MM.1S (cell line): Measurements from ENCODE around the gene HPCA.

Experiments used
- DNase-seq: peaks from one replicate; pipeline ENCODE4 v3.0.0-alpha.2; 2015
- H2AFZ ChIP-seq: fragments of 300-600 bp; sonication (generic); 2 replicates; pipeline ENCODE4 v1.6.0; 2016; ENCODE audit warnings: antibody characterized with exemption, low read length
- H3F3A ChIP-seq: fragments of 300-600 bp; sonication (generic); 2 replicates; pipeline ENCODE4 v1.6.1; 2016; ENCODE audit warnings: mild to moderate bottlenecking, antibody characterized with exemption, low read length, moderate library complexity, mixed read lengths; ENCODE audit not compliant: insufficient read depth
- H3K27ac ChIP-seq: fragments of 300-600 bp; sonication (generic); 2 replicates; pipeline ENCODE4 v1.5.1; 2016; ENCODE audit warnings: mild to moderate bottlenecking, low read length
- H3K27me3 ChIP-seq: fragments of 300-600 bp; sonication (generic); replicated peaks from 2 replicates; pipeline ENCODE4 v1.6.0; 2016; ENCODE audit warnings: low read length; ENCODE audit not compliant: insufficient read depth
- H3K36me3 ChIP-seq: fragments of 300-600 bp; sonication (generic); replicated peaks from 2 replicates; pipeline ENCODE4 v1.6.1; 2016; ENCODE audit warnings: mild to moderate bottlenecking, low read length, mixed read lengths; ENCODE audit not compliant: insufficient read depth
- H3K4me1 ChIP-seq: fragments of 300-600 bp; sonication (generic); 2 replicates; pipeline ENCODE4 v1.6.1; 2016; ENCODE audit warnings: low read length, mixed read lengths
- H3K4me2 ChIP-seq: fragments of 300-600 bp; sonication (generic); 2 replicates; pipeline ENCODE4 v1.6.0; 2016; ENCODE audit warnings: low read depth, low read length
- H3K4me3 ChIP-seq: fragments of 300-600 bp; sonication (generic); 2 replicates; pipeline ENCODE4 v1.5.1; 2016; ENCODE audit warnings: low read length, mixed read lengths
- H3K79me2 ChIP-seq: fragments of 300-600 bp; sonication (generic); 2 replicates; pipeline ENCODE4 v1.6.1; 2016; ENCODE audit warnings: mixed run types, low read length, mixed read lengths
- H3K9ac ChIP-seq: fragments of 300-600 bp; sonication (generic); 2 replicates; pipeline ENCODE4 v1.6.1; 2016; ENCODE audit warnings: low read length, mixed read lengths
- H3K9me2 ChIP-seq: fragments of 300-600 bp; sonication (generic); replicated peaks from 2 replicates; pipeline ENCODE4 v1.6.1; 2016; ENCODE audit warnings: mild to moderate bottlenecking, low read length, mixed read lengths; ENCODE audit not compliant: insufficient read depth
- H3K9me3 ChIP-seq: fragments of 300-600 bp; sonication (generic); replicated peaks from 2 replicates; pipeline ENCODE4 v1.6.1; 2016; ENCODE audit warnings: mild to moderate bottlenecking, low read length, mixed read lengths; ENCODE audit not compliant: insufficient read depth
- H4K20me1 ChIP-seq: fragments of 300-600 bp; sonication (generic); 2 replicates; pipeline ENCODE4 v1.6.1; 2016; ENCODE audit warnings: mild to moderate bottlenecking, low read length, moderate library complexity, mixed read lengths; ENCODE audit not compliant: insufficient read depth
- EZH2 ChIP-seq: fragments of 300-600 bp; sonication (generic); optimal IDR thresholded peaks from 2 replicates; pipeline ENCODE3; 2017; ENCODE audit warnings: low read depth, mild to moderate bottlenecking, antibody characterized with exemption, low read length, mixed read lengths
- EZH2phosphoT487 ChIP-seq: fragments of 300-600 bp; sonication (generic); IDR thresholded peaks from 2 replicates; pipeline ENCODE4 v1.6.1; 2018; ENCODE audit warnings: antibody characterized with exemption, low read length
- TF ChIP-seq, protein P1 (sequence below): fragments of 300-600 bp; sonication (generic); IDR thresholded peaks from 2 replicates; pipeline ENCODE4 v1.5.1; 2016; ENCODE audit warnings: antibody characterized with exemption, low read length, mixed read lengths

HPCA gene

DNA sequence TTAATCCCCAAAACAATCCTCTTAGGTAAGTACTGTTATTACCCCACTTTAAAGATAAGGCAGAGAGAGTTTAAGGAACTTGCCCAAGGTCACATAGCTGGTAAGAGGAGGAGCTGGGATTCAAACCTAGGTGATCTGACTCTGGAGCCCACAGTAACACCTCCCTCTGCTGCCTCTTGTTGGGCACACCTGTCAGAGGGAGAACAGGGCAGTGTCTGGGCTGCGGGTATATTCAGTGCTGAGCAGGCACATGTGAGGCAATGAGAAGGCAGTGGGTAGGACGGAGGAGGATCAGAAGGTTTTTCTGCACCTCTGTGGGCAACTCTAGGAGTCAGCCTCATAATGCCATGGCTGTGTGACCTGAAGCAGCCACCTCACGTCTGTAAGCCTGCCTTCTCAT is 1.8 kb downstream of the HPCA start:
- DNase-seq = no peak
- no peak overlapping the region for H3K9ac ChIP-seq

DNA sequence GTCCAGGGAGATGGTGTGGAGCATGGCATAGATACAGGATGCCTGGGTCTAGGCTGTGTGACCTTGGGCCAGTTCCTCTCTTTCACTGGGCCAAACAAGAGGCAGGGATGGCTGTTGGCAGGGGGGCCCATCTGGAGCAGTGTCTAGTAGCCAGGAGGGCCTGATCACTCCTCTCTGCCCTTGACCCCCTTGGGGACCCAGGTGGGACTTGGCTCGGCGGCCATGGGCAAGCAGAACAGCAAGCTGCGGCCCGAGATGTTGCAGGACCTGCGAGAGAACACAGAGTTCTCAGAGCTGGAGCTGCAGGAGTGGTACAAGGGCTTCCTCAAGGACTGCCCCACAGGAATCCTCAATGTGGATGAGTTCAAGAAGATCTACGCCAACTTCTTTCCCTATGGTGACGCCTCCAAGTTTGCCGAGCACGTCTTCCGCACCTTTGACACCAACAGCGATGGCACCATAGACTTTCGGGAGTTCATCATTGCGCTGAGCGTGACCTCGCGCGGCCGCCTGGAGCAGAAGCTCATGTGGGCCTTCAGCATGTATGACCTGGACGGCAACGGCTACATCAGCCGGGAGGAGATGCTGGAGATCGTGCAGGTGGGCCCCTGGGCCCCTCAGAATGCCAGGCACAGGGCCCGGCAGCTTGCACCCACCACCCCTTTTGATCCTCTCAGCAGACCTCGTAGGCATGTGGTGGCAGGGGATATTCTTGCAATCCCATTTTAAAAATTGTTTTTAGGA is 2.6 kb downstream of the HPCA start:
- peaks cover 88% of the 10 kb centered on the region for H3K27me3 ChIP-seq
- no peaks in the 10 kb centered on the region for H3K36me3 ChIP-seq
- H3K4me2 ChIP-seq = no peak overlapping the region
- no peaks in the 10 kb centered on the region for H3K4me1 ChIP-seq
- no peak for DNase-seq
- no peaks in the 10 kb centered on the region for H4K20me1 ChIP-seq
- H3K4me3 ChIP-seq = no peak overlapping the region
- H3K9me2 ChIP-seq = no peaks in the 10 kb centered on the region
- no peaks in the 10 kb centered on the region for H3K79me2 ChIP-seq
- H2AFZ ChIP-seq = no peak overlapping the region
- H3F3A ChIP-seq = no peaks in the 10 kb centered on the region
- H3K9me3 ChIP-seq = no peaks in the 10 kb centered on the region
- no peak overlapping the region for H3K27ac ChIP-seq
- TF ChIP-seq, protein P1, sequence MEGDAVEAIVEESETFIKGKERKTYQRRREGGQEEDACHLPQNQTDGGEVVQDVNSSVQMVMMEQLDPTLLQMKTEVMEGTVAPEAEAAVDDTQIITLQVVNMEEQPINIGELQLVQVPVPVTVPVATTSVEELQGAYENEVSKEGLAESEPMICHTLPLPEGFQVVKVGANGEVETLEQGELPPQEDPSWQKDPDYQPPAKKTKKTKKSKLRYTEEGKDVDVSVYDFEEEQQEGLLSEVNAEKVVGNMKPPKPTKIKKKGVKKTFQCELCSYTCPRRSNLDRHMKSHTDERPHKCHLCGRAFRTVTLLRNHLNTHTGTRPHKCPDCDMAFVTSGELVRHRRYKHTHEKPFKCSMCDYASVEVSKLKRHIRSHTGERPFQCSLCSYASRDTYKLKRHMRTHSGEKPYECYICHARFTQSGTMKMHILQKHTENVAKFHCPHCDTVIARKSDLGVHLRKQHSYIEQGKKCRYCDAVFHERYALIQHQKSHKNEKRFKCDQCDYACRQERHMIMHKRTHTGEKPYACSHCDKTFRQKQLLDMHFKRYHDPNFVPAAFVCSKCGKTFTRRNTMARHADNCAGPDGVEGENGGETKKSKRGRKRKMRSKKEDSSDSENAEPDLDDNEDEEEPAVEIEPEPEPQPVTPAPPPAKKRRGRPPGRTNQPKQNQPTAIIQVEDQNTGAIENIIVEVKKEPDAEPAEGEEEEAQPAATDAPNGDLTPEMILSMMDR = no peak
- no peak for TF ChIP-seq EZH2phosphoT487
- TF ChIP-seq EZH2 = no peak
- H3K9ac ChIP-seq = no peak overlapping the region

More for the DNA sequence above, 1.8 kb downstream of the HPCA start:
- Histone ChIP-seq H3K36me3 (no peaks in the 10 kb centered on the region), H3K4me2 (no peak overlapping the region), H2AFZ (no peak overlapping the region), H3K27me3 (peaks cover 87% of the 10 kb centered on the region), H3K27ac (no peak overlapping the region), H3K9me2 (no peaks in the 10 kb centered on the region), H3K4me1 (no peaks in the 10 kb centered on the region), H4K20me1 (no peaks in the 10 kb centered on the region), H3K79me2 (no peaks in the 10 kb centered on the region), H3F3A (no peaks in the 10 kb centered on the region), H3K4me3 (no peak overlapping the region), H3K9me3 (no peaks in the 10 kb centered on the region)
- TF ChIP-seq, protein P1 = no peak
- TF ChIP-seq EZH2phosphoT487 = no peak
- TF ChIP-seq EZH2 = no peak

DNA sequence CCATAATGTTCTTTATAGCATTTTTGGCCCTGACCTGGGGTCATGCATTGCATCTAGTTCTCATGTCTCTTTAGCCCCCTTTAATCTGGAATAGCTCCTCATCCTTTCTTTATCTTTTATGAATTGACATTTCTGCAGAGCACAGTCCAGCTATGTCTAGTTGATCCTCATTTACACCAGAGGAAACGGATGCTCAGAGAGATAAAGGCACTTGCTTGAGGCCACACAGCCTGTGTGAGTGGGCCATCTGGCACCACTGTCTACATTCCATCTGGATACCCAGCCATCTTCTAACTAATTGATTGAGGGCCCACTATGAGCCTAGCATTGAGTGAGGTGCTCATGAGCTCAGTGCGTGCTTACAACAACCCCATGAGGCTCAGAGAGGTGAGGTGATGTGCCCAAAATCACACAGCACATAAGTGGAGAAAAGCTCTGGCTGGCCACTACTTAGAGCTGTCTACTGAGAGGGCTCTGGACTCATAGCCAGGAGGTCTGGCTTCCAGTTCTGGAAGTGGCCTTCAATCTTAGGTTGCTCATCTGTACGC is 3.5 kb downstream of the HPCA start:
- no peaks in the 10 kb centered on the region for H3K9me3 ChIP-seq
- TF ChIP-seq EZH2 = no peak
- TF ChIP-seq, protein P1 = no peak
- TF ChIP-seq EZH2phosphoT487 = no peak
- no peak overlapping the region for H3K9ac ChIP-seq

More for the DNA sequence above, 3.5 kb downstream of the HPCA start:
- H3K4me2 ChIP-seq = no peak overlapping the region
- H3K27me3 ChIP-seq = peaks cover 81% of the 10 kb centered on the region
- H3K4me1 ChIP-seq = no peaks in the 10 kb centered on the region
- H3K27ac ChIP-seq = no peak overlapping the region
- DNase-seq = no peak
- H3K9me2 ChIP-seq = no peaks in the 10 kb centered on the region
- H3F3A ChIP-seq = no peaks in the 10 kb centered on the region
- H3K36me3 ChIP-seq = no peaks in the 10 kb centered on the region
- no peaks in the 10 kb centered on the region for H3K79me2 ChIP-seq
- H4K20me1 ChIP-seq = no peaks in the 10 kb centered on the region
- no peak overlapping the region for H2AFZ ChIP-seq
- no peak overlapping the region for H3K4me3 ChIP-seq
